NCI-H510A (cell line): Measurements from ENCODE around the gene CABP2.

Experiments used
- DNase-seq: peaks from one replicate; lab custom pipeline; 2025; lab: John Stamatoyannopoulos, UW

Gene CABP2

DNA sequence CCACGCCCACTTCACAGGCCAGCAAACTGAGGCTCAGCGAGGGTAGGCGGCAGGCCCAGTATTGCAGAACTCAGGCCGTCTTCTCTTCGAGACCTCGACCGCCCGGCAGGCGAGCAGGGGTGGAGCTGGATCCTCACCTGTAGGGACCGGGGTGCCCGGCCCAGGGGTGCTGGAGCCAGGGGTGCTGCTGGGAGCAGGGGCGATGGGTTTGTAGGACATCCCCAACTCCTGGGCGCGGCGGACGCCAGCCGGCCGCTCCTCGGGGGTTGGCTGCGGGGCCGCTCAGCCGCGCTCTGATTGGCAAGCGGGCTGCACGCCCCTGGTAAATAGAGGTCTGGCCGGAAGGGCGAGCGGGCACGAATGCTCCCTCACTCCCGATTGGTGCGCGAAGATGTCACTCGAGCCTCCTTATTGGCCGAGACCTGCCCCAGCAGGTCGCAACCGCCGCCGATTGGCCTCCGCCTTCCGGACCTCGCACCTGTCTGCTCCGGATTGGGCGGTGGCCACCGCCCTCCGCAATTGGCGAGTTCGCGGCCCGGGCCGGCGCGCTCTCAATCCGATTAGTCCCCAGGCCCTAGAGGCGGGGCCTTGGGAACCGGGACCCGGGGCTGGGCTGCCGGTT lies 15.3 kb downstream of the CABP2 start, which contains the start of gene CDK2AP2:
CDK2AP2 (minus strand) TSS at position 299 of the 622 bp plus-strand sequence; CDS start at position 219, 80 bp downstream.
- peak; percentile 99 for DNase-seq

DNA sequence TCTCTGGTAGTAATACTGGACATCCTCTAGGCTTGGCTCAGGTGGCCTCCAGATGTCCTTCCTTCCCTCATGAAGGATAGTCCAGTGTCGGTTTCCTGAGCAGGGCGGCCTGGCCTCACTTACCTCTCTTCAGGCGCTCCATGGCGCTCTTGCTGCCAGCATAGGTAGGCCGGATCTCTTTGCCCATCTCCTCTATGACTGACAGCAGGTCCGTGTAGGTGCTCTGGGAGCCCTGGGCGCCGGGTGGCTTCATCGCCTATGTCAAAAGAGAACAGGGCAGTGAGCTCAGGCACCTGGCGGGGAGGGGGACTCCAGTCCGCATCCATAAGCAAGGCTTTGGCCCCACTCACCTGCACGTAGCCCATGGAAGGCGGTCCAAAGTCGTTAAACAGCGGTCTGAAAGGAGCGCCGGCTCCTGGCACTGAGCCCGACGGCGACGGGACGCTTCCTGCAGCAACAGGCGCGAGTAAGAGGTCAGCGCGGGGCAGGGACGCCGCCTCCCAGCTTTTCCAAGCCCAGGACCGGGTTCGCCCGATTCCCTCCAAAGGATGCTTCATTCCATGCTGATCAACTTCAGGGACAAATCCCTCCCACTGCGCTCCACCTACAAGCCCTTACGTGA lies 15.9 kb downstream of the CABP2 start:
- DNase-seq = no peak

DNA sequence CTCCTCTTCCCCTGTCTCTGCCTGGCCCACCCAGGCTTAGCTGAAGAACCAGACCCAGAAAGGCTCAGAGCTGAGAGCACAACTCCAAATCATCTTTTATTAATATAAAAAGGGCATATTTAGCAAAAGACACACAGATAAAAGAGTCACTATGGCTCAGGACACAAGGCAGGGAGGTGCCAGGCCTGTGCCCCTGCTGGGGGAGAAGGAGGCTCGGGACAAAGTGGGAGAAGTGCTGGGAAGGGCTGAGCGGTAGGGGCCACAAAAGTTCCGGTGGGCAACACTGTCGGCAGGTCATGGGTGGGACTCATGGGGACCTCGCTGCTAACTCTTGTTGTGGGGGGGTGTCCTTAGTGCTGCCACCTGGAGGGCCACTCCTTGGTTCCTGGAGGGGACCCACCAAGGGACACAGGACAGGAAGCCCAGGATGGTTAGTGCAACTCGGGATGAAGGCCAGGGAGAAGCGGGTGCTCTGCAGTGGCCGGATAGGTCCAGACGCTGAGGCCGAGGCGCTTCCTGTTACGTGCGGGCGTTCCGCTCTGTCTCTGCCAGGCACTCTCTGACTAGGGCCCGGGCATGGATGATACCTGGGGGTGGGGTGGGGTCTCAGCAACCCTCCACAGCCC lies 16.7 kb downstream of the CABP2 start:
- no peak for DNase-seq

DNA sequence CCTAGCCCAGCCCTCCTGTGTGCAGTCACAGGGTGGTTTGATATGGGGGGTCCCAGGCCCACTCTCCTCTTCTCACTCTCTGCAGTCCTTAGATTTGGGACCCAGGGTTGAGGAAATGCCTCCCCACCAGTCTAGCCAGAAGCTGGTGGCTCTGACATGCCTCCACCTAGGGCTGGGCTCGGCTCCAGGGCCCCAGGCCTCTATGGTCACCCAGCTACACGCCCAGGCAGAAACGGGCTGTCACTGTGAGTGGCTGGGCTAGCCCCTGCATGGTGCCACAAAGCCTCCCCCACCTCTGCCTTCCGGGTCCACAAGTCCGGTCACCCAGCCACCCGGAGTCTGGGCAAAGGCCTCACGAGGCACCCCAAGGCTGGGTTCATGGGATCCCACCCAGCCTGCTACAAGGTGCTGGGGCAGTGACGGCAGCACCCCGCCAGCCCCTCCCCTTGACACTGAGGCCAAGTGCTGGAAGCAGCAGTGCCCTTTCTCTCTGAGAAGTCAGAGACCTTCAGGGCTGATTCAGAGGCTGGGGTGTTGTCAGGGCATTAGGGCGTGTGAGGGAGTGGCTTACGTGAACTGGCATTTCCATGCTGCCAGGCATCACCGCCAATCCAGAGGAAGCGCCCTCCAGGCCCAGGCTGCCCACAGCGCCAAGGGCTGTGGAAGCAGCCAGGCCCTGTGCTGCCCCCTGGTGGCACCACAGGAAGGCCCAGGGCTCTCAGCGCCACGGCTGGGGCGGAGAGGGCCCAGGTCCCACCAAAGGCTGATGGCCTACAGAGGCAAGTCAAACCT lies 17.4 kb downstream of the CABP2 start:
- peak; percentile 92 for DNase-seq

DNA sequence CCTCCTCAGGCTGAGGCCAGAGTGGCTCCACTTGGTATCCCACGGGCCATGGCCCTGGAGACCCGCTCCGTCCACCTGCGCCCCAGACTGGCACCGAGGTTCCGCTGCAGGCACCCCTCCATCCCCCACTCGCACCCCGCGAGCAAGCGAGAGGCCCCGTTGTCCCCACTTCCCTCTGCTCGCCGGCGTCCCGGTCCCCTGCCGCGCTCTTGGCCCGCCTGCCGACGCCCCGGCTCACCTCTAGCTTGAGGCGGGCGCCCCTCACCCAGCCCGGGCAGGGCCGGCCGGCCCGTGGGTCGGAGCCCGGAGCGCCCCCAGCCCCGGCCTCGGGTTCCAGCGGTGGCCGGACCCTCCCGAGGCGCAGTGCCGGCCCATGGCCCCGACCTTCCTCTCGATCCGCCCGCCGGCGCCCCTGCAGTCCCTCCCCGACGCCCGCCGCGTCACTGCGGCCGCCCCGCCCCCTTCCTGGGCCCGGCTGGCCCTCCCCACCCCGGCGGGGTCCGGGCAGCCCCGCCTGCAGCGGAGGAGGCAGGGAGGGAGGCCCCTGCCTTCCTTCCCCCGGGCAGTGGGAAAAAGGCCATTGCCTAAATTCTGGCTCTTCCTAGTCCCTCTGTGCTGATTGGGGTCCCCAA lies 18.2 kb downstream of the CABP2 start, which contains the start of gene PITPNM1:
PITPNM1 (minus strand) TSS at position 414 of the 632 bp plus-strand sequence. CDS start 1,183 bp downstream, outside the sequence.
- DNase-seq = peak; percentile 65

DNA sequence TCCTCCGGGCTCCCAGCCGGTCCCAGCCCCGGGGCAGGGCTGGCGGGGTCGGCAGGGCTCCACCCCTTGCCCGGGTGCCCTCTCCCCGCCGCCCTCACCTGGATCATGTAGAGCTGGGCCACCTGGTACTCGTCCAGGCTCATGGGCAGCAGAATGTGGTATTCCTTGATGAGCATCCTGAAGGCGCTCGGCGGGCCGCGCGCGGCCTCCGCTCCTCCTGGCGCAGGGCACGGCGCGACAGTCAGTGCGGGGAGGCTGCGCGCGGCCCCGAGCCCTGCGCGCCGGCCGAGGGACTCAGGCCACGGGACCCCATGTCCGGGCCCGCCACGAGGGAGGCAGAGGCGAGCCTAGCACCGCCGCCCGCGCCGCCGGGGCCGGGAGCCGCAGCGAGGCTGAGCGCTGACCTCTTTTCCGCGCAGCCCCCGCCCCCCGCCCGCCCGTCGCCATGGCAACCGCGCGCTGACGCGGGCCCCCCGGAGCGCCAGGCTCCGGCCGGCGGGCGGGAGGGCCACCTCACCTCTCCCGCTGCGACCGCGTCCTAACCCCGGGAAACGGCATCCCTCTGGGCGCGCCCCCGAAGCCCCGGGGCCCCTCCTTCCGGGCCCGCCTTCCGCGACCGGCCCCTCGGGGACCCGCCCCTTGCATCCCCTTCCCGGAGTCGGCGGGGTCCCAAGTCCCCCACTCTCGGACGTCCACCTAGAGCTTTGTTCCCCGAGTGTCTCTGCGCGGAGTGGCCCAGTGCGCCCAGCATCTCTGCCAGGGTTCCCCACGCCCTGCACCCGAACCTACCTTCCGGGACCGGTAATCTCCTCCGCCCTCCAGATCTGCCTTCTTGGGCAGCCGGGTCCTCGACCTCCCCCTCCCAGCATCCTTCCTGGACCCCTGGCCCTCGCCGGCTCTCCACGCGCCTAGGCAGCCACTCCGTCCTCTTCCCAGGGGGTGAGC lies 19.0 kb downstream of the CABP2 start:
- DNase-seq = peak; percentile 71

DNA sequence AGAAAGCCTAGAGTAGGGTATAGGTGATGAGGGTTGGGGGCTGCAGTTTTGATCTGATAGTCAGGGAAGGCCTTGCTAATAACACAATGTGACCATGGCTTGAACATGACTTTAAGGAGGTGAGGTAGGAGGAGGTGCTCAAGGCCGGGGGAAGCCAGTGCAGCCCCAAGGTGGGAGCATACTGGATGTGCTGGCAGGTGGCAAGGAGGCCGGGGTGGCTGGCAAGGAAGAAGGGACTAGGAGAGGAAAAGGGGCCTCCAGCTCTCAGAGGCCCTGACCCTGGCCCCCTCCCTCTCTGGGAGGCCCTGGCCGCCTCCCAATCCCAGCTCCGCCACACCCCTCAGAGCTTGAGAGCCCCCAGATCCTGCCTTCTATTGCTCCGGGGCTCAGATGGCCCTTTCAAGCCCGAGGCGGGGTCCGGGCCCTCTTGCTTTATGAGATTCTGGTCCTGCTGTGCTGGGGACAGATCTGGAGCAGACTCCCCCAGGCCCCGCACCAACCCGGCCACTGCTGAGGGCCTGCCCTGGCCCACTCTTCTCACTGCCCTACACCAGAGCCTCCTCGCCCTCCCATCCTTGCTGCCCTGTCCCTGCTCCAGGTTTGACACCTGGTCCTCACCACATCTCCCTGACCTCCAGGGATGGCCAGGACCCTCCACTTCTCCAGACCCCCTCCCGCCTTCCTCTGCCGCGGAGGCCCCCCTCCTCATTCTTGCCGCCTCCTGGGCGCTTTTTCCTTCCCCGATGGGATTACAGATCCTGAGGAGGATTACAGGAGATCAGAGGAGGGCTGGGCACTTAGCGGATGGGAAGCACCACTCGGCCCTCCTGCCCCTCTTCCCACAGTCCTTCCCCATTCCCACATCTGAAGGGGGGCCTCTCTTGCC lies 19.9 kb downstream of the CABP2 start:
- no peak for DNase-seq

DNA sequence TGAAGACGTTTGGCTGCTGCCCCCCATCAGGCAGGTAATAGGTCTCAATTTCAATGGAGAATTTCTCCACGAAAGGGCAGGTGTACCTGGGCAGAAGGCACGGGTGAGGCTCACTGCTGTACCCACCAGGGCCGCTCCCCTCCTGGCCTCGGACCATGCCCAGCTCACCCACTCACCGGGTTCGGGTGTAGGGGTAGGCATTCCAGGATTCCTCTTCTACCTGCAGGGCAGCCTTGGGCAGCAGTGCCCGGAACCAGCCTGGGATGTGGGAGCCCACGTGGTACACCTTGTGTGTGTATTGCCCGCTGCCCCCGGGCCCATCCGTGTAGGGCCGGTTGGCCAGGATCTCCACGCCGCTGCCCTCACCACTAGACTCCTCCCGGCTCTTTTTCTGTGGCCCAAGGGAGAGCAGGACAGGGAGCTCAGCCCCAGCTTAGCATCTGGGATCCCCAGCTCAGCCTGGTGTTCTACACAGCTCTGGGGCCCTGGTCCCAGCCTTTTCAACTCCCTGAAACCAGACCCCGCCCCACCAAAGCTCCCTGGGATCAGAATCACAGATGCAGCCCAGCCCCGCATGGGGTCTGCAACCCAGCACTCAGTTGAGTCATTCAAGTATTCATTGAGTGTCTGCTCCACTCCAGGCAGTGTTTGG lies 20.8 kb downstream of the CABP2 start:
- no peak for DNase-seq

DNA sequence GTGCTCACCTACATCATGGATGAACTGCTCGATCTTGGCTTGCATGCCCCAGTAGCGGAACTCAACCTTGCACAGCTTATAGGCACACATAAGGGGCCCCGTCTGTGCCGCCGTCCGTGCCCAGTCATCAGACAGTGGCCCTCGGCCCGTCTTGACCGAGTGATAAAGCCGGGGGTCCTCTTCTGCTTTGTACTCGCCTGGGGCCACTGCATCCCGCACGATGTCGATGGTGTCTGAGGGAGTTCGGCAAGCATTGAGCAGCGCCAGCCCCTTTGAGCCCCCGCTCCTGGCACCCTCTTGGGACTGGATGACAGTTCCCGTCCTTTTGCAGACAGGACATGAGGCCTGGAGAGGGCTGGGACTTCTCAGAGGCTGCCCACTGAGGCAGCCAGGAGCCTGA lies 21.4 kb downstream of the CABP2 start:
- DNase-seq = no peak

DNA sequence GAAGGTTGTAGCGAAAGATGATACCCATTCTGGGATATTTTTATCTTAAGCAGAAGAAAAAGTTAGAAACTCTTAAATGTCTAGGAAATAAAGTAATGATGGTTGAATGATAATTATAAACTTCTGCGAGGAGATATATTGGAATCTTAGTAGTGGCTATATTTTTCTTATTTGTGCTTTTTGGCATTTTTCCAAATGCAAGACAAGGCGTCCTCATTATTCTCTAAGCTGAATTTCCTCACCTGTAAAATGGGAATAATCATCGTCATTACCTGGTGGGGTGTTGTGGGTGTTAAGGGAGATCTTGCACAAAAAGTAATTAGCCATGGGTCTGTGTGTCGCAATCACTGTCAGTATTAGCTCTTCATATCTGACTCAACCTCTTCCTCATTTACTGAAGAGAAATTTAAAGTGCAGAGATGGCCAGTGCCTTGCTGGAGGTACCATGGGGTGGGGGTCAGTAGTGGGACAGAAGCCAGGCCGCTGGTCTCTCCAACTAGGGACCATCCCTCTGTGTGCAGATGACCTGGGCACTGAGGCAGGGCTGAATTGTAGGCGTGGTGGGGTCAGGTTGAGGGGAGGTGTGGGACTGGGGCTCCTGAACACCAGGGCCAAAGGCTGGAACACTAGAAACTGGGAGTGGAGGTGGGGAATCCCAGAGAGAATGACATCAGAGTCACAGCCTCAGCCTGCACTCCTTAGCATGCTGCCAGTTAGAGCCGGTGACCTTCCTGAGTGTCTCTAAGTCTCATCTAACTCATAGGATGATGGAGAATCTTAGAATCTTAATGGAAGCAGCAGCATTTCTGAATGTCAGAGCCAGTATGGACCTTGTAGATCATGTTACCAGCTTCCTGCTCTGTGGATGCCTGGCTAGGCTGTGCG lies 22.2 kb downstream of the CABP2 start:
- no peak for DNase-seq

DNA sequence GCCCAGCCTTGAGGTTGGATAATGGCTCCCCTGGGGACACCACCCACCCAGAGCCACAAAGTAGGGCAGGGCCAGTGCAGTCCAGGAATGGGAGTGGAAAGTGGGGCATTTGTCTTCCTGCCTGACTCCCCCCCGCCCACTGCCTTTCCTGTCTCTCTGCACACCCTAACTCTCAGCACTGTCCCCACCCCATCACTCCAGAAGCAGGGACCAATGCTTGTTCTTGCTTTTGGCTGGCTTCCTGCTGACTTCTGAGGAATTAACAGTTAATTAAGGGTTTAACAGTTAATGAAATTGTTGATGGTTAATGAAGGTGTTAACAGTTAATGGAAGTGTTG lies 22.8 kb downstream of the CABP2 start:
- DNase-seq = no peak

DNA sequence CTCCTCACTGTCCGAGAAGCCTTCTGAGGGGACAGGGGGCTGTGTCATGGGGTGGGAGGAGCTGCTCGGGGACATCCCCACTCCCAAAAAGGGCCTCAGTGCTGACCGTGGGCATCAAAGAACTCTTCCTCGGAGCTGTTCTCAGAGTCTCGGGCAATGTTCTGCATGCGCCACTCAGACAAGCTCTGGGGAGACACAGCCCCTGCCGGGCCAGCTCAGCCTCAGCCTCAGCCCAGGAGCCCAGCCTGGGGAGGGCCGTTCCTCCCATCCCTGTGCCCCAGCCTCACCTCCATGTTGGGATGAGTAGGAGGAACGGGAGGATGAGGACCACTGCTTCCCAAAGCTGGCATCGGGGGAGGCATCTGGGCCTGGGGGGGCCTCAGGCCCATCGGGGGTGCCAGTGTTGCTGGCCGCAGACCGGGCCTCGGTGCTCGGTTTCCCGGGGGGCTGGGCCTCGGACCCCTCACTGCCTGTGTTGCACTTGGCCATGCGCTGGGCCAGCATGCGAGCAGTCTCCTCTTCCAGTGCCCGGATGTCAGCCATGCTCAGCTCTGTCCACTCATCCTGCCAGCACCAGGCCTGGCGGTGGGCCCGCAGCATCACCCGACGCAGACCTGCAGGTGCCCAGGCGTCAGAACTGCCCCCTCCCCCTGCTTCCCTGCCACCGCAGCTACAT lies 23.3 kb downstream of the CABP2 start:
- no peak for DNase-seq

DNA sequence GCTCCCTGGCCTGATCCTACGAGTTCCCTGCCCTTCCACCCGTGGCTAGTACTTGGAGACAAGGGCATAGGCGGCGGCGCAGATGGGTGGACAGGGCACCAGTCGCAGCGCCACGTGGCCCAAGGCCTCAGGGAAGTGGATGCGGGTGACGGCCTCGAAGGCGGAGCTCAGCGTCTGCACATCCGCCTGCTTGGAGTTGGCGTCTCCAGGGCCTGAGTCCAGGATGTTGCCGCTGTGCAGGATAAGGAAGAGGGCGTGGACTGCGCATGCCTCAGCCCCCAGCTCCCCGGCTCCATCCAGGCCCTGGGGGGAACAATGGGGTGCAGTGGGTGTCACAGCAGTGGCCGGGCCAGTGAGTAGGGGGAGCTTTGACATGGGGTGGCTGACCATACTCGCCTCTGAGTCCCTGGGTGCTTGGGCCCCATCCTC lies 24.7 kb downstream of the CABP2 start:
- DNase-seq = no peak

DNA sequence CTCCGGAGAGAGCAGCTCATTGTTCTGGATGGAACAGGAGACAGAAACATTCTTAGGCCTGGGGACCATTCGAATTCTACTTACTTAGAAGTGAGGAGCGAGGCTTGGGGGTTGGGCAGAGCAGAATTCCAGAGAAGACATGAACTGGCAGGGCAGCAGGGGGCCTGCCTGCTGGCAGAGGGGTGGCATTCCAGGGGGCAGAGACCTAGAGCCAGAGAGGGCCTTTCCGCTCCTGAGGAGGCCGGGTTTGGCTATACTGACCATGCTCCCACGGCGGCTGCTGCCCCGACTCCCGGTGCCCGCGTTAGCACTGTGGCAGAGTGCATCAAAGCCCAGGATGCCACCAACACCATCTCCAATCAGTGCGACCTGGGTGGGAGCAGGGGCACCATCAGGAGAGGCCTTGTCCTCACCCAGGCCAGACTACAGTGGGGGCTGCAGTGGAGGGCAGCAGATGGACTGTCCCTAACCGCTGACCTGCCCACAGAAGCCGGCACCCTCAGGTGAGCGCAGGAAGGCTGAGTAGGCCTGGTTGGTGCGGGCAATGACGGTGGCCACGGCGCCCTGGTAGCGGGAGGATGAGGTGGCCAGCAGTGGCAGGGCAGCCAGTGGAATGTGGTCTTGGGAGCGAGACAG lies 25.5 kb downstream of the CABP2 start:
- no peak for DNase-seq

DNA sequence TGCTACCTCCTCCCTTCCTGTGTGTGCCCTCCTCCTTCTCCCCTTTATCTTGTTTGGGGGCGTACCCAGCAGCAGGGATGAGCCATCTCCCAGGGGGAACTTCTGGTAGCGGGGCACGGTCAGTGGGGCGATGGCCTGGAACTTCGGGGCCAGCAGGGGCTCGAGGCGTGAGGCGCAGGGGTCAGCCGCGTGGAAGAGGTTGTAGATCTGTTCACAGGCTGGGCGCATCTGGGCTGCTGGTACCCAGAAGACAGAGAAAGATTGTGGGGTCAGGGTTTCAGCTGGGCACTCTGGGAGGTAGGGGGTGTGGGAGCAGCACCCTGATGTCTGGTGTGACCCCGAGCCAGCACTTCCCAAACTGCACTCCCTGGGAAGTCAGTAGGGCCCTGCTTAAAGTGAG lies 27.1 kb downstream of the CABP2 start:
- DNase-seq = no peak

DNA sequence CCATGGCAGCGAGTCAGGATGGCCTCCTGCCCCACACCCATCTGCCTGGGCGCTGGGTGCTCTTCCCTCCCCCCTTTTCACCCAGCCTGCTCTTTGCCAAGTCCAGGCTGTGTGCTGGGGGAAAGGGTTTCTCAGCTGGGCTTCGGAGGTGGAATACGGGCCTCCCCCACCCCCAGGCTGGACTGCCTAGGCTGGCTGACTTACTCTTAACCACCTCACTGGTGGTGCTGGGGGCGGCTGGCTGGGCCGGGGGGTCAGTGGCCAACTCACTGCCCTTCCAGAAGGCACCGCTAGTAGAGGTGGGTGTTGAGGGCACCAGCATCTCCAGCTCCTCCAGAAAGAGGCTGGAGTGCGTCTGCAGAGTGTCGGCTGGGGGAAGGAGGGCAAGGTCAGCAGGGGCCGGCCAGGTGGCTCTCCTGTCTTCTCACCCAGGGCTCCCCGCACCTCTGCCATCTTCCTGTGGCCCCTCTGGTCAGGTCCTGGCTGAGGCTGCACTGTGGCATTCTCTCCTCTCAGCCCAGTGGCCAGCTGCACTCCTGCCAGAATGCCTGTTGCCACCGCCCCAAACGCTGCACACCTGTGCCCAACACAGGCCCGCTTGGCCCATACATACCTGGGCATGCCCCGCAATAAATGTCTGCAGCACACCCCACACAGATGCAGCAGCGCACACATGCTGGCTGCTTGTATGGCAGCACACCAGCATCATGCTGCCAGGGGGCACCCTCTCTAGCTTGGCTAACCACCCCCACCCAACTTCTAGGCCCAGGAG lies 27.8 kb downstream of the CABP2 start:
- DNase-seq = no peak
